CD4-positive, alpha-beta T cell treated with Interleukin-1 beta for 1 hour (primary cell): ENCODE results near the gene SYN1.
"Not testable (repeated sequence)": the region's sequence is repeated elsewhere in the genome, so short reads cannot be mapped to it uniquely, and the experiment has no call there.

Experiments
- DNase-seq, 2 donors: peaks; one replicate each; pipeline ENCODE4 v3.0.0-alpha.2; 2020 to 2022

SYN1 gene

GRCh38 chrX:47633689-47634590 is 14.3 kb upstream of the SYN1 start:
- DNase-seq = peak in 1 of 2 donors; percentile 56

DNA sequence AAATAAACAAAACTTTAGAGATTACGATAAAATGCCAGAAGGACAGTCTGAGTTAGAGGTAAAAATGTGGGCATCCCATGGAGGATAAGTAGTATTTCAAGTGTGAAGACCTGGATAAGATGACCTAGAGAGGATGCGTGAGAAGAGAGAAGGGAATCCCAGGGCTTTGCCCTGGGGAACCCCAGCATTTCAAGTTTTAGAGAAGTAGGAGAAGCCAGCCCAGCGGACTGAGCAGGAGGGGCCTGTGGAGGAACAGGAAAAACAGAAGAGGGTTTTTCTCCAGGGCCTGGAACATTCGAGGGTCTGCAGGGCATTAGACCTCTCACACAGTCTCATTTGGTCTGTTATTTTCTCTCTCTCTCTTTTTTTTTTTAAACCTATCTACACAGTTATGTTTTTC is 13.0 kb upstream of the SYN1 start:
- DNase-seq = peak in 1 of 2 donors; percentile 53

DNA sequence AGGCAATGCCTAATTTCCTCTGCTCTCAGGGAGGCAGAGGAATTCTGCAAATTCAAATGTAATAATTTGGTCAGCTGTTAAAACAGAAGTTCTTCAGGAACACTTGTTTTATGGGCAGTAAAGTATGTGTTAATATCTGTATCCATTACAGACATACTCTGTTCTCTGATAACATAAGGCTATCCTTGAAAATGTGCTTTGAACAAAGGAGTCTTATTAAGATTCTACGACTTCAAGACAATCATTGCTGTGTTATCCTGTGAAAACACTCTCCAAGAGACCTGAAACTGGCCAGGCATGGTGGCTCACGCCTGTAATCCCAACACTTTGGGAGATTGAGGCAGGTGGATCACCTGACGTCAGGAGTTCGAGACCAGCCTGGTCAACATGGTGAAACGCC is 12.0 kb upstream of the SYN1 start:
- DNase-seq = no peak

DNA sequence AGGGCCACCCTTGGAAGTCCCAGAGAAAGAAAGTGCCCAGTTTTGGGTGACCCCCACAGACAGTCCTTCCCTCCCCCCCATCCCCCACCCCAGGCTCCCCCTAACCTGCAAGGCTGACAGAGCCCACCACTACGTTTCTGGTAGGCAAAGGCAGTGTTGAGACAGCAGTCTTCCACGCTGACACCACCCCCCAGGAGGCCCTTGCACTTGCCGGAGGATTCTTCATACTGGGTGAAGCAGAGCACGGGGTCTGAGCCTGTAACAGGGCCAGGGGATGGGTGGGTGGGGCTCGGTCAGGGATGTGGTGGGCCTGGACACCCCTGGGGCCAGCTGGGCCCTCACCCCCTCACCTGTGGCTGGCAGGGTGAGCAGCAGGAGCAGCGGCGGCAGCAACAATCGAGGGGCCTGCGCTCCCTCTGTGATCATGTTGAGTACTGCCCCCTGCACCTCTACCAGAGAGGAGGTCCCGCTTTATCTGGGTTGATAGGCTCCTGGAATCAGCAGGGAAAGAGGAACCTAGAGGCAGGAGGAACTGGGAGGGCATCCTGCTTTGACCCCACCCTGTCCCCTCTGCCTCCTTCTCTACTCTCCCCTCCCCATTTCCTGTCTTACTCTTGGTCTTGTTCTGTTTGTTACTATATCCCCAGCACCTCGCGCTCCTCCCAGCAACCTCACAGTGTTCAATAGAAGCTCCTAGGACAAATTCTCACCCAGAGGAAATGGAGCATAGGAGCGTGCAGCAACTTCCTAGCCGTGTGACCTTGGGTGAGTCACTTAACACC is 10.0 kb upstream of the SYN1 start, which contains the start of gene CFP:
Gene CFP (minus strand): TSS at position 512 of the 782 bp plus-strand sequence. CDS start 86 bp downstream, at position 426.
- peak in 1 of 2 donors; percentile 35 for DNase-seq

GRCh38 chrX:47628982-47629381 is 9.3 kb upstream of the SYN1 start:
- peak; percentile 17 to 30 for DNase-seq

- DNase-seq = no peak
These were observed 5.7 kb upstream of the SYN1 start for GRCh38 chrX:47625365-47625764.

DNA sequence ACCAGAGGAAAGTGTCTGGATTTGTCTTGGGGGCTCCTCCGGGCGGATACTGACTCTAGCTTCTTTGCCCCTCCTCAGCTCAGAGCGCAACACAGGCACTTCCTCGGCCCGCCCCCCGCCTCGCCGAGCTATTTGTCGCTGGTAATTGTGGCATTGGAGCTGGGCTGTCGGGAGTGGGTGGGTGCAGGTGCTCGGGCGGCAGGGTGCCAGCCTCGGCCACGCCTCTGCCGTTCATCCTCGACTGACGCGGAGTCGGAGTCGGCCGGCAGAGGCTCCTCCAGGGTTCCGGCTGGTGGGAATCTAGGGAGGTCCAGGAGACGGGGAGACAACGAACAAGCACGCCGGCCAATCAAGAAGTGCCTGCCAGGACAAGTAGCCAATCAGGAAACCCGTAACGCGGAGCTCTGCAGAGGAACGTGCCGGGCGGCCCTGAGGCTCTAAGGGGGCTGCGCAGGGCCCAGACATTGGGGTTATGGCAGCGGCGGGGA is 3.9 kb upstream of the SYN1 start:
- DNase-seq = peak; percentile 44 to 49

GRCh38 chrX:47621851-47622250 is 2.2 kb upstream of the SYN1 start:
- DNase-seq = no peak

- DNase-seq = no peak
These were observed 637 bp upstream of the SYN1 start for GRCh38 chrX:47620303-47620685.

DNA sequence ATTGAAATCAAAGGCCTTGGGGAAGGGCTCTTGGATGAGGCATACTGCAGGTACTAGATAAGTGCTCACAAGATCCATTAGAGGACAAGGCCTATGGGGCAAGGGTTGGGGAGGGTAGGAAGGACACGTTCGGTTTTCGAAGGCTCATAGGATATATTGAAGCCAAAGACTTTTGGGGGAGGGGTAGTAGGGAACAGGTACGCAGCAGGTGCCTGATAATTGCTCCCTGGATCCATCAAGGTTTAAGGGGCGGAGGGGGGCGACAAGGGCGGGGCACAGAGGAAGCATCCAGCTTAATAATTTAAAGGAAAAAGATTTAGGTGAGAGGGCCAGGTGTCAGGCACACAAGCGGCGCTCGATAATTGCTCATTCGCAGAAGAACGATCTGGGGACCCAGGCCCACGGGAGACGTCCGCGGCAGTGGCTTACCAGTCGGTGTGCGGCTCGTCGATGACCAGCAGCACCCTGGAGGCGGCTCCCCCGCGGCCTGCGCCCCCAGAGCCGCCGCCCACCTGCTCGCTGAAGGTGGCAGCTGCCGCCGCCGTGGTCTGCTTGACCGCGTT is 653 bp downstream of the SYN1 start:
- no peak for DNase-seq

- no peak for DNase-seq
These were observed 5.0 kb downstream of the SYN1 start for GRCh38 chrX:47614618-47615017.

- DNase-seq = no peak
These were observed 6.6 kb downstream of the SYN1 start for GRCh38 chrX:47613082-47613481.

- no peak for DNase-seq
These were observed 7.2 kb downstream of the SYN1 start for GRCh38 chrX:47612418-47612817.

DNA sequence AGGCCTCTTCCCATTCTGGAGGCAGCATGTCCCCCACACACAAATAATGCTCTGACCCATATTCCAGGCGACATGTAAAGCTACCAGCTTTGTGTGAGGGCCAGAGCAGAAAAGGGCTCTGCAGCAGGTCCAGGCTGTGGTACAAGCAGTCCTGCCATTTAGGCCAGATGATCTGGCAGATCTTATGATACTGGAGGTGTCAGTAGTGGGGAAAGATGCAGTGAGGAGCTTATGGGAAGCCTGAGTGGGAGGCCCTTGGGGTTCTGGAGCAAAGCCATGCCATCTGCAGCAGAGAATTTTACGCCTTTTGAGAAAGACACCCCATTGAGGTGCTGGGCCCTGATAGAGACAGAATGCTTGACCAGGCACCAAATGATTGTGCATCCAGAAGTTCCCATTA is 7.7 kb downstream of the SYN1 start:
- no peak for DNase-seq

DNA sequence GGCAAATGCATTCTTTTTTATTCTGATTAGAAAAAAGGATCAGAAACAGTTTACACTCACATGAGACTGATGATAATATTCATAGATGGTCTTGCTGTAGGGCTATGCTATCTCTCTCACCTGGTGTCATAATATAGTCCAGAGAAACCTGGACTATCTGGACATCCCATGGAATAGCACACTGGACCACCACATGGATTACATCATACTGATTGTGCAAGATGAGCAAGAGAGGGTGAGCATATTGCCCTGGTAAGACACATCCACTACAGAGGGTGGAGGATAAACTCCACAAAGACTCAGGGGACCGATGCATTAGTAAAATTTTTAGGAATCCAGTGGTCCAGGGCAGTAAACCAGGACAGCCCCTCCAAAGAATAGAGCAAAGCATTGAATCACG is 8.2 kb downstream of the SYN1 start:
- no peak for DNase-seq

GRCh38 chrX:47610511-47610910 is 9.1 kb downstream of the SYN1 start:
- no peak for DNase-seq

GRCh38 chrX:47608130-47608810 is 11.4 kb downstream of the SYN1 start:
- no peak for DNase-seq

GRCh38 chrX:47607091-47607490 is 12.6 kb downstream of the SYN1 start:
- DNase-seq = no peak

GRCh38 chrX:47605024-47605423 is 14.6 kb downstream of the SYN1 start:
- DNase-seq = no peak

GRCh38 chrX:47603125-47603524 is 16.5 kb downstream of the SYN1 start:
- DNase-seq = not testable (repeated sequence)

DNA sequence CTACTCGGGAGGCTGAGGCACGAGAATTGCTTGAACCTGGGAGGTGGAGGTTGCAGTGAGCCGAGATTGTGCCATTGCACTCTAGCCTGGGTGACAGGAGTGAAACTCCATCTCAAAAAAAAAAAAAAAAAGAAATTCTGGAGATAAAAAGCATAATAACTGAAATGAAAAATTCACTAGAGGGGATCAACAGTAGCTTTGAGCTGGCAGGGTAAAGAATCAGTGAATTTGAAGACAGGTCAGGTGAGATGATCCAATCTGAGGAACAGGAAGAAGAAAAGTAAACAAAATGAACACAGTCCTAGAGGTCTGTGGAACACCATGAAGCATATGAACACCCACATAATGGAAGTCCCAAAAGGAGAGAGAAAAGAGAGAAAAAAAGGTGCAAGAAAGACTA is 22.4 kb downstream of the SYN1 start:
- DNase-seq = no peak

GRCh38 chrX:47596256-47596655 is 23.4 kb downstream of the SYN1 start:
- no peak for DNase-seq

GRCh38 chrX:47595716-47596251 is 23.9 kb downstream of the SYN1 start:
- DNase-seq = no peak
